Sigmoid colon (tissue), 7 donors: ENCODE data around the gene NFATC2IP. TPM values are rescaled to one million over a fixed set of nuclear protein-coding genes. Genes with fewer than 3 reads are reported as not detected.

ENCODE experiments used
- DNase-seq: peaks from one replicate; pipeline ENCODE4 v3.0.0-alpha.2; 2019
- H3K27ac ChIP-seq, 4 donors: fragments of 200-600 bp; sonication (generic); one replicate each; pipeline ENCODE4 v1.5.1; 2016 to 2019; ENCODE audit warnings: mild to moderate bottlenecking in 1 of 4
- H3K27me3 ChIP-seq, 3 donors: fragments of 200-600 bp; sonication (generic); one replicate each; pipeline ENCODE4 v1.5.1; 2019; ENCODE audit warnings: mild to moderate bottlenecking in 1 of 3
- H3K36me3 ChIP-seq, 4 donors: fragments of 200-600 bp; sonication (generic); one replicate each; pipeline ENCODE4 v1.5.1; 2016 to 2019
- H3K4me1 ChIP-seq, 4 donors: fragments of 200-600 bp; sonication (generic); one replicate each; pipeline ENCODE4 v1.5.1; 2017 to 2019
- H3K4me3 ChIP-seq, 4 donors: fragments of 200-600 bp; sonication (generic); one replicate each; pipeline ENCODE4 v1.5.1; 2017 to 2019; ENCODE audit warnings: mild to moderate bottlenecking in 2 of 4, moderate library complexity in 1 of 4
- H3K9me3 ChIP-seq, 4 donors: fragments of 200-600 bp in 3 of 4; sonication (generic) in 3 of 4; one replicate each; pipeline versions ENCODE4 v1.5.1 to v1.6.1; 2013 to 2019
- CTCF ChIP-seq, 4 experiments: fragments of 450-650 bp in 3 of 4; fragments of 200-600 bp in 1 of 4; IDR thresholded peaks; one replicate each; pipeline ENCODE4 v1.5.1; 2016 to 2019; ENCODE audit warnings: antibody characterized with exemption in 4 of 4, mild to moderate bottlenecking in 3 of 4, moderate library complexity in 2 of 4
- EP300 ChIP-seq, 4 donors: sonication (generic); formaldehyde crosslinking; IDR thresholded peaks; one replicate each; pipeline ENCODE4 v1.6.1; 2017; ENCODE audit warnings: antibody characterized with exemption in 4 of 4
- POLR2A ChIP-seq, 2 donors: fragments of 450-650 bp; IDR thresholded peaks; one replicate each; pipeline ENCODE4 v1.6.1; 2016; ENCODE audit warnings: antibody characterized with exemption in 2 of 2, mild to moderate bottlenecking in 2 of 2, moderate library complexity in 2 of 2
- POLR2AphosphoS5 ChIP-seq, 4 donors: sonication (generic); formaldehyde crosslinking; IDR thresholded peaks; one replicate each; pipeline ENCODE4 v1.6.1; 2017; ENCODE audit warnings: antibody characterized with exemption in 4 of 4
- WGBS, 2 donors: extraction: QIAGEN DNeasy Blood & Tissue Kit; methylation state at CpG; one replicate each; pipeline ENCODE4 v1.1.7; 2013; 5-methylcytosine and 5-hydroxymethylcytosine counted together
- intact Hi-C: fragments of 100-400 bp; cut with DNase I; formaldehyde crosslinking; loops from one replicate; pipeline ENCODE4 v1.15.1; 2023
- polyA plus RNA-seq, 3 donors: library from polyadenylated mRNA; stranded (reverse); fragments of 200-250 nt; gene quantifications; one replicate each; pipeline ENCODE4 v1.2.3, GENCODE V29; 2013
- total RNA-seq, 4 donors: library from RNA; depleted of rRNA; stranded (reverse); fragments of >200 nt; gene quantifications; one replicate each; pipeline ENCODE4 v1.1.0, GENCODE V29; 2016
- donor health status: healthy with polysubstance abuse.
- donor health status: Bipolar disorder and iron deficiency.
- donor health status: healthy.

NFATC2IP gene
- total and polyA plus RNA-seq, 7 donors, result 12.6 to 42.5 (median 20.8) TPM

GRCh38 chr16:28985211-28986041 is 34.7 kb downstream of the NFATC2IP start:
- Histone ChIP-seq H3K27me3 (no peaks in the 10 kb centered on the region), H3K9me3 (peaks cover 0 to 4% (median 3%) of the 10 kb centered on the region in 4 donors), H3K4me1 (no peaks in the 10 kb centered on the region), H3K4me3 (peak overlapping the region in 1 of 4 donors; percentile 12), H3K27ac (no peak overlapping the region), H3K36me3 (peaks cover 0 to 96% (median 46%) of the 10 kb centered on the region in 4 donors)
- TF ChIP-seq POLR2A (IDR thresholded peaks at IDR 0.05) (no peak), CTCF (IDR thresholded peaks at IDR 0.05) (no peak), EP300 (IDR thresholded peaks at IDR 0.05) (no peak), POLR2AphosphoS5 (IDR thresholded peaks at IDR 0.05) (no peak)
- no peak for DNase-seq
- 62 to 82% methylated on average over 19 of the region's 19 CpGs for WGBS, 2 donors
- intact Hi-C loops, result no loop called here

GRCh38 chr16:28986046-28986445 is 35.3 kb downstream of the NFATC2IP start:
- intact Hi-C loops, result no loop called here
- no peaks in the 10 kb centered on the region for H3K4me1 ChIP-seq
- TF ChIP-seq CTCF (IDR thresholded peaks at IDR 0.05), result no peak
- no peak for TF ChIP-seq POLR2AphosphoS5 (IDR thresholded peaks at IDR 0.05)
- no peak for TF ChIP-seq POLR2A (IDR thresholded peaks at IDR 0.05)
- no peak for TF ChIP-seq EP300 (IDR thresholded peaks at IDR 0.05)
- H3K4me3 ChIP-seq, result no peak overlapping the region
- H3K27me3 ChIP-seq, result no peaks in the 10 kb centered on the region
- H3K36me3 ChIP-seq, result peaks cover 0 to 94% (median 40%) of the 10 kb centered on the region in 4 donors
- no peak for DNase-seq
- WGBS, 2 donors, result 82 to 93% methylated on average over 9 of the region's 9 CpGs
- peaks cover 0 to 4% (median 3%) of the 10 kb centered on the region in 4 donors for H3K9me3 ChIP-seq
- no peak overlapping the region for H3K27ac ChIP-seq

- Histone ChIP-seq H3K27me3 (no peaks in the 10 kb centered on the region), H3K36me3 (peaks cover 0 to 89% (median 36%) of the 10 kb centered on the region in 4 donors), H3K4me3 (no peak overlapping the region), H3K9me3 (peaks cover 0 to 4% (median 3%) of the 10 kb centered on the region in 4 donors), H3K27ac (no peak overlapping the region), H3K4me1 (no peaks in the 10 kb centered on the region)
- DNase-seq, result no peak
- intact Hi-C loops, result no loop called here
- TF ChIP-seq POLR2AphosphoS5 (IDR thresholded peaks at IDR 0.05) (no peak), EP300 (IDR thresholded peaks at IDR 0.05) (no peak)
- 84 to 96% methylated on average over 13 of the region's 13 CpGs for WGBS, 2 donors
Measured at GRCh38 chr16:28986492-28986891, 35.8 kb downstream of the NFATC2IP start.

GRCh38 chr16:28987170-28987853 is 36.6 kb downstream of the NFATC2IP start:
- H3K4me3 ChIP-seq, result no peak overlapping the region
- intact Hi-C loops, result no loop called here
- peaks cover 0 to 81% (median 28%) of the 10 kb centered on the region in 4 donors for H3K36me3 ChIP-seq
- H3K27me3 ChIP-seq, result no peaks in the 10 kb centered on the region
- peaks cover 0 to 4% (median 3%) of the 10 kb centered on the region in 4 donors for H3K9me3 ChIP-seq
- no peak overlapping the region for H3K27ac ChIP-seq
- no peak for DNase-seq
- no peak for TF ChIP-seq POLR2AphosphoS5 (IDR thresholded peaks at IDR 0.05)
- TF ChIP-seq CTCF (IDR thresholded peaks at IDR 0.05), result no peak
- TF ChIP-seq EP300 (IDR thresholded peaks at IDR 0.05), result no peak
- no peak for TF ChIP-seq POLR2A (IDR thresholded peaks at IDR 0.05)
- 86 to 90% methylated on average over 4 of the region's 4 CpGs for WGBS, 2 donors
- no peaks in the 10 kb centered on the region for H3K4me1 ChIP-seq

GRCh38 chr16:28989363-28989762 is 38.6 kb downstream of the NFATC2IP start:
- no peak for DNase-seq
- intact Hi-C loops, result no loop called here
- TF ChIP-seq EP300 (IDR thresholded peaks at IDR 0.05) (no peak), POLR2AphosphoS5 (IDR thresholded peaks at IDR 0.05) (no peak), POLR2A (IDR thresholded peaks at IDR 0.05) (no peak), CTCF (IDR thresholded peaks at IDR 0.05) (no peak)
- no peak overlapping the region for H3K27ac ChIP-seq
- H3K4me1 ChIP-seq, result no peaks in the 10 kb centered on the region
- no peaks in the 10 kb centered on the region for H3K27me3 ChIP-seq
- no peak overlapping the region for H3K4me3 ChIP-seq
- 93% methylated on average over 14 of the region's 14 CpGs for WGBS, 2 donors
- H3K9me3 ChIP-seq, result peaks cover 0 to 4% (median 3%) of the 10 kb centered on the region in 4 donors
- H3K36me3 ChIP-seq, result peaks cover 0 to 60% (median 11%) of the 10 kb centered on the region in 4 donors
